Measurements from ENCODE around the gene B3GNT5.
"Not testable (repeated sequence)": the region's sequence is repeated elsewhere in the genome, so short reads cannot be mapped to it uniquely, and the experiment has no call there.

The B3GNT5 gene

DNA sequence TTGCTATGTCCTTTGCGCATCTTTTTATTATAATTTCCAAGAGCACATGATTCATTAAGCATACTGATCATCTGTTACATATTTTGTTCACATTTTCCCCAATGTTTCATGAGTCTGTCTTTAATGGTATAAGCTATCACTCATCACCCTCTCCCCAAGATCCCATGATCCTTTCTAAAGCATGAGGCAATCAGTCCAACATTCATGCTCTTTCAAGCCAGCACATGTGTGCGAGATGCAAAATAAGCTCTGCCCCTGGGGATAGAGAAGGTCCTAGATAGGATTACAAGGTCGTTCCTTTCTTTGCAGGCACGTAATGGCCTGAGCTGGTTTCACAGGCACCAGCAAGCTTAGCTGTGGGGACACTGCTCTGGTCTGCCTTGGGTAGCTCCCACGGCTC is 32.2 kb upstream of the B3GNT5 start:
- no peak overlapping the region for H3K27ac ChIP-seq
- TF ChIP-seq, protein P1, sequence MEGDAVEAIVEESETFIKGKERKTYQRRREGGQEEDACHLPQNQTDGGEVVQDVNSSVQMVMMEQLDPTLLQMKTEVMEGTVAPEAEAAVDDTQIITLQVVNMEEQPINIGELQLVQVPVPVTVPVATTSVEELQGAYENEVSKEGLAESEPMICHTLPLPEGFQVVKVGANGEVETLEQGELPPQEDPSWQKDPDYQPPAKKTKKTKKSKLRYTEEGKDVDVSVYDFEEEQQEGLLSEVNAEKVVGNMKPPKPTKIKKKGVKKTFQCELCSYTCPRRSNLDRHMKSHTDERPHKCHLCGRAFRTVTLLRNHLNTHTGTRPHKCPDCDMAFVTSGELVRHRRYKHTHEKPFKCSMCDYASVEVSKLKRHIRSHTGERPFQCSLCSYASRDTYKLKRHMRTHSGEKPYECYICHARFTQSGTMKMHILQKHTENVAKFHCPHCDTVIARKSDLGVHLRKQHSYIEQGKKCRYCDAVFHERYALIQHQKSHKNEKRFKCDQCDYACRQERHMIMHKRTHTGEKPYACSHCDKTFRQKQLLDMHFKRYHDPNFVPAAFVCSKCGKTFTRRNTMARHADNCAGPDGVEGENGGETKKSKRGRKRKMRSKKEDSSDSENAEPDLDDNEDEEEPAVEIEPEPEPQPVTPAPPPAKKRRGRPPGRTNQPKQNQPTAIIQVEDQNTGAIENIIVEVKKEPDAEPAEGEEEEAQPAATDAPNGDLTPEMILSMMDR (conservative IDR thresholded peaks at IDR 0.05), result no peak

DNA sequence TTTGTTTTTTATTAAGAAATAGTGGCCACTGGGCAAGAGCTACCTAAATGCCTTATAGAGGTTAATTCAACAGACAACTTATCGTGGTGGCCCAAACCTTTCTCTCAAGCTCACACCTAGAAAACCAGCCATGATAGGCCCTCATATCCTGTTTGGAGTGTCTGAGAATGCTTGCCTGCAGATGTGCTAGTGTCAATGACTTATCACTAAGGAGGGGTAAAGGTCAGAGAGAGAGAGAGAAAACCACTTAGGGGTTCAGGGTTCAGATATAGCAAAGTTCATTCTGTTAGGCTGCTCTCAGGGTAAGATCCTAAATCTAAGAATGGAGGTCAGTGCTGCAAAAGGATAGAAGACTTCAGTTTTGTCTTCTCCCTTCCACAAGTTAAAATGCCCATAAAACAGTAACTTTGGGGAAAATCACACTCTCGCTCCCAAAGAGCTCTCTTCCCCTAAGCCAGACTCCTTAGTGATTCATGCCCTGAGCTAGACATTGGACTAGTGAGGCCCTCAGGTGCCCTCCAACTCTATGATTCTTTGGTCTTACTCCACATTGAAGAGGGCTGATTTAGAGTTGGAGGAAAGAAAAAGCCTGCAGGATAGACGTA is 30.3 kb upstream of the B3GNT5 start:
- TF ChIP-seq, protein P1 (conservative IDR thresholded peaks at IDR 0.05), result no peak

DNA sequence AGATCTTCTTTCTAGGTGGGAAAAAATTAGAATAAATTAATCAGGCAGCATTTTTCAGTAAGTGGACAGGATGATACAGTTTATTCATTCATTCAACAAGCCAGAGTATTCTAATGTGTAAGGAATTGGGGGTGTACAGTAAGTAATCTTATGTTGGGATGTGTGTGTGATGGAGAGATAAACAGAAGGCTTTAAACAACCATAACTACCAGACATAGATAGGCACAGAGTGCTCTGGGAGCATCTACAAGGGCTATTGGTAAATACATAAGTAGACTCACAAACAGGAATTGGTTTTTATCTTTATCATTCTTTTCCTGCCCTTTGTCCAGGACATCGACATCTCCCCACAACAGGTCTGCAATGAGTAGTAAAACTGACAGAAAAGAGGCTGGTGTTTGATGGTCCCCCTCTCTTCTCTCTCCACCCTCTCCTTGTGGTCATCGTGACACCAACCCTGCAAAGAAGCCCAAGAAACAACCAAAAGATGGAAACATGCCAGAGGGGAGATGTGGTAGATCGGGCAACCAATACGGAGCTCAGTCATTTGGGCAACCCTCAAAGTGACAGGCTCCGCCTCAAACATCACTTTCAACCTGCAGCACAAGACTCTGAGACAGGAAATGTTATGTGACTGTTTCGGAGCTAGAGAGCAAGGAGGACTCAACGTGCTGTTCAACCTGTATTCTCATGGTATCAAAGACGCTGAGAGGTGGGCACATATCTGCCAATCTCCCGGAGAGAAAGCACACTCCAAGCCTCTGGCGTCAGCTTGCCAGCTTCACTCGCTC is 28.7 kb upstream of the B3GNT5 start:
- TF ChIP-seq, protein P1 (conservative IDR thresholded peaks at IDR 0.05), result no peak
- no peak overlapping the region for H3K27ac ChIP-seq

More for the DNA sequence above, 30.3 kb upstream of the B3GNT5 start:
- H3K27ac ChIP-seq, result no peak overlapping the region

DNA sequence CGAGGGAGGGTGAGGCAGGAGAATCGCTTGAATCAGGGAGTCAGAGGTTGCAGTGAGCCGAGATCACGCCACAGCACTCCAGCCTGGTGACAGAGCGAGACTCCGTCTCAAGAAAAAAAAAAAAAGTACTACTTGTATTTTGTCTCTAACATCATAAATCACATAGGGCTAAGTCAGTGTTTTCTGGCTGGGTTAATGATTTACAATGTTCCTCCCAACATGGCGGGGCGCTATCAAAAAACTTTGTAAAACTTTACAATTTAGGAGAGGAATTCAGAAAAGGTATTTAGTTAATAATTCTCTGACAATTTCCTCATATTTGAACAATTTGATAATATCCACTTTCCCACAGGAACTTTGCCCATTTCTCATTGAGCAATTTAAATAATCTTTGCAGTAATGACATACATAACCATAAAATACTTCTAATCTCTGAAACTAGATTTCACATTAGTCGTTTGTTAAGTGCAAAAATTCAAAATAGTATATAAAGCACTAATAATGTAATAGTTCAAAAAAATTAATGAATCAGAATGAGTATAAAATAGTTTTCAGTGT is 26.6 kb upstream of the B3GNT5 start:
- H3K27ac ChIP-seq, result no peak overlapping the region
- TF ChIP-seq, protein P1 (conservative IDR thresholded peaks at IDR 0.05), result no peak

DNA sequence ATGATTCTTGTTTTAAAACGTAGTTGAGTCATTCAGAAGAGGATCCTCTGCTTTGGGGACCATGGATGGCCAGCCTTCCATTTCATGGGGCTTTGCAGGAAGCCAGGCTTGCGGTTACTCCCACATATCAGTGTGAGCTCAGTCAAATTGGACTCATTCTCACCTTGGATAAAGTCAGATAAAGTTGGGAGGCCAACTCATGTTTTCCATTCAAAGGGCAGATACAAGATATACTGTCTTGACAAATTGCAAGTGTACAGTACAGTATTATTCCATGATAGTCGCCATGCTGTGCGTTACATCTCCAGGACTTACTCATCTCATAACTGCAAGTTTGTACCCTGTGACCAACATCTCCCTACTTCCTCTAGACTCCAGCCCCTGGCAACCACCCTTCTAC is 25.5 kb upstream of the B3GNT5 start:
- H3K27ac ChIP-seq, result no peak overlapping the region
- TF ChIP-seq, protein P1 (conservative IDR thresholded peaks at IDR 0.05), result no peak

DNA sequence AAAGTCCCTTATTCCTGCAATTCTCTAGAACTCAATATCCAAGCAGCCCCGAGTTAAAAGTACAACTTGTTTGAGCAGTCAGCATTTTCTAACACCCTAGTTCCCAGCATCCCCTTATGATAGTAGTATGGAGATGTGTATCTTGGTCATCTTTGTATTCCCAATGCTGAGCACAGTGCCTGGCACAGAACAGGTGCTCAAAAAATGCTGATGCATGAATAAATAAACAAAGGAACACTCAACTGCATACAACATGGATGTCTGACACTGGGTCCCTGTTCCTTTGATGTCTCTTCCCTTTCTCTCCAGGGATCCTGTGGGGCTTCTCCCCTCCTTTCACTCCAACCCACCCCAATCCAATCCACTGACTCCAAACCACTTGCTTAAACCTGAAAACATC is 23.9 kb upstream of the B3GNT5 start:
- no peak overlapping the region for H3K27ac ChIP-seq
- TF ChIP-seq, protein P1 (conservative IDR thresholded peaks at IDR 0.05), result no peak

DNA sequence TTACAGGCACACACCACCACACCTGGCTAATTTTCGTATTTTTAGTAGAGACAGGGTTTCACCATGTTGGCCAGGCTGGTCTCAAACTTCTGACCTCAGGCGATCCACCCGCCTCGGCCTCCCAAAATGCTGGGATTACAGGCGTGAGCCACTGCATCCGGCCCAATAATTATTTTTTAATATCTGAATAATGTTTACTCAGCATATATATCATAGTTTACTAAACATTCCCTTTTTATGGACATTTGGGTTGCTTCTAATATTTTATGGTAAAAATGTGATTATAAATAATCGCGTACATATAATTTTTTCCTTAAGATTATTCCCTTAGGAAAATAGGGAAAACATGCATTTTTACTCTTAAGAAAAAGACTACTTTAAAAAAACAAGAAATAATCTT is 22.8 kb upstream of the B3GNT5 start:
- not testable (repeated sequence) for H3K27ac ChIP-seq

DNA sequence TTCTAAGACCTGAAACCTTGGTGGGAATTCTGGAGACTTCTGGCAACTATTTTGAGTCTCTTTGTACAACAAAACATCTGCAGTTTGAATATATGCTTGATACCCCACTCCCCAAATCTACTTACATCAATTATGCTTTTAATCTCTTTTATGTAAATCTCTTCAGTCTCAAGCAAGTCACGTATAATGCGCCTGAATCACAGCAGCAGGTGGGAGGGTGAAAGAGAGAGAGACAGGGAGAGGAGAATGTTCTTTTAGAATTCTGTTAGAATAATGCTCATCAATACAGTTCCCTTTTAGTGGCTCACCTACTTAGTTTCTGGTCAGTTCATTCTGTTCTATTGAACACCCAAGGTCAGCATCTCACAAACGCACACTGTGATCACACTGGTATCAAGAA is 22.2 kb upstream of the B3GNT5 start:
- TF ChIP-seq, protein P1 (conservative IDR thresholded peaks at IDR 0.05), result no peak
- no peak overlapping the region for H3K27ac ChIP-seq

Measured in VCaP (cell line).